Testis (tissue), 3 donors: ENCODE results near the gene STEAP2. TPM values are rescaled to one million over a fixed set of nuclear protein-coding genes. Genes with fewer than 3 reads are reported as not detected.

Experiments used
- DNase-seq: peaks from one replicate; pipeline ENCODE4 v3.0.0-alpha.2; 2019
- H3K27ac ChIP-seq, 2 donors: fragments of 200-600 bp; sonication (generic); one replicate each; pipeline ENCODE4 v1.5.1; 2019
- H3K27me3 ChIP-seq: fragments of 200-600 bp; sonication (generic); one replicate; pipeline ENCODE4 v1.5.1; 2019
- H3K36me3 ChIP-seq: fragments of 200-600 bp; sonication (generic); one replicate; pipeline ENCODE4 v1.5.1; 2017; ENCODE audit warnings: low read depth; ENCODE audit errors: missing control alignments
- H3K4me1 ChIP-seq: fragments of 200-600 bp; sonication (generic); one replicate; pipeline ENCODE4 v1.5.1; 2019
- H3K4me3 ChIP-seq, 2 donors: fragments of 200-600 bp; sonication (generic); one replicate each; pipeline ENCODE4 v1.5.1; 2017 to 2019
- H3K9me3 ChIP-seq: fragments of 200-600 bp; sonication (generic); one replicate; pipeline ENCODE4 v1.5.1; 2017
- CTCF ChIP-seq, 3 experiments: fragments of 450-650 bp in 2 of 3; fragments of 200-600 bp in 1 of 3; sonication (generic) in 1 of 3; IDR thresholded peaks; one replicate each; pipeline ENCODE4 v1.5.1; 2016 to 2019; ENCODE audit warnings: antibody characterized with exemption in 3 of 3, mild to moderate bottlenecking in 2 of 3, moderate library complexity in 1 of 3
- POLR2A ChIP-seq: fragments of 450-650 bp; IDR thresholded peaks from one replicate; pipeline ENCODE4 v1.6.1; 2017; ENCODE audit warnings: antibody characterized with exemption, mild to moderate bottlenecking, moderate library complexity
- WGBS, 2 donors: methylation state at CpG; one replicate each; pipeline ENCODE4 v1.1.5; 2018; 5-methylcytosine and 5-hydroxymethylcytosine counted together
- intact Hi-C: fragments of 100-400 bp; cut with DNase I; formaldehyde crosslinking; loops from one replicate; pipeline ENCODE4 v1.15.1; 2023; ENCODE audit warnings: low total_unique reads
- polyA plus RNA-seq: library from polyadenylated mRNA; stranded (reverse); fragments of 350-450 nt; fragmentation: Illumina TruSeq; extraction: RNeasy Lipid Tissue Mini Kit (QIAGEN cat#74804); gene quantifications from one replicate; pipeline ENCODE4 v1.2.3, GENCODE V29; 2014; ENCODE audit warnings: low read depth, low replicate concordance; ENCODE audit not compliant: insufficient read depth
- total RNA-seq, 2 donors: library from RNA; depleted of rRNA; stranded (reverse); fragments of >200 nt; gene quantifications; one replicate each; pipeline ENCODE4 v1.2.3, GENCODE V29; 2016

The STEAP2 gene
- total and polyA plus RNA-seq, 3 donors from 2014 or later, result 1.8 to 4.5 (median 4.3) TPM

GRCh38 chr7:90229682-90230081 lies 18.1 kb downstream of the STEAP2 start:
- Histone ChIP-seq H3K4me3 (no peak overlapping the region), H3K36me3 (no peaks in the 10 kb centered on the region), H3K27ac (no peak overlapping the region), H3K4me1 (no peaks in the 10 kb centered on the region), H3K9me3 (no peaks in the 10 kb centered on the region), H3K27me3 (no peaks in the 10 kb centered on the region)
- TF ChIP-seq CTCF (IDR thresholded peaks at IDR 0.05), result no peak
- no peak for TF ChIP-seq POLR2A
- DNase-seq, result no peak
- WGBS, 2 donors, result 88 to 92% methylated on average over 2 of the region's 2 CpGs
- intact Hi-C loops, result no loop called here

- no peaks in the 10 kb centered on the region for H3K4me1 ChIP-seq
- TF ChIP-seq POLR2A (no peak), CTCF (IDR thresholded peaks at IDR 0.05) (no peak)
- DNase-seq, result no peak
- 90 to 91% methylated on average over 2 of the region's 2 CpGs for WGBS, 2 donors
- no peak overlapping the region for H3K27ac ChIP-seq
- no peaks in the 10 kb centered on the region for H3K36me3 ChIP-seq
- no peaks in the 10 kb centered on the region for H3K27me3 ChIP-seq
- intact Hi-C loops, result no loop called here
- H3K9me3 ChIP-seq, result no peaks in the 10 kb centered on the region
- H3K4me3 ChIP-seq, result no peak overlapping the region
Observed at GRCh38 chr7:90230834-90231233, 19.3 kb downstream of the STEAP2 start.

GRCh38 chr7:90231304-90231703 lies 19.8 kb downstream of the STEAP2 start:
- 80 to 89% methylated on average over 3 of the region's 3 CpGs for WGBS, 2 donors
- H3K4me3 ChIP-seq, result no peak overlapping the region
- no peak overlapping the region for H3K27ac ChIP-seq
- H3K9me3 ChIP-seq, result no peaks in the 10 kb centered on the region
- intact Hi-C loops, result no loop called here
- no peaks in the 10 kb centered on the region for H3K36me3 ChIP-seq
- DNase-seq, result no peak
- no peaks in the 10 kb centered on the region for H3K4me1 ChIP-seq
- no peaks in the 10 kb centered on the region for H3K27me3 ChIP-seq
- TF ChIP-seq POLR2A (no peak), CTCF (IDR thresholded peaks at IDR 0.05) (no peak)

GRCh38 chr7:90232430-90232829 lies 20.9 kb downstream of the STEAP2 start:
- whole genome bisulfite sequencing, 2 donors, result 59 to 74% methylated on average over 5 of the region's 5 CpGs
- no peak overlapping the region for H3K27ac ChIP-seq
- intact Hi-C loops, result no loop called here

More at GRCh38 chr7:90232430-90232829, 20.9 kb downstream of the STEAP2 start:
- no peaks in the 10 kb centered on the region for H3K27me3 ChIP-seq
- H3K9me3 ChIP-seq, result no peaks in the 10 kb centered on the region
- no peaks in the 10 kb centered on the region for H3K36me3 ChIP-seq
- no peak overlapping the region for H3K4me3 ChIP-seq
- no peak for DNase-seq
- H3K4me1 ChIP-seq, result no peaks in the 10 kb centered on the region
- no peak for TF ChIP-seq POLR2A
- TF ChIP-seq CTCF (IDR thresholded peaks at IDR 0.05), result no peak
